Breast epithelium (tissue), 4 donors: ENCODE data around the gene HMCN1. TPM values are rescaled to one million over a fixed set of nuclear protein-coding genes. Genes with fewer than 3 reads are reported as not detected.

Source experiments
- DNase-seq, 2 donors: peaks; one replicate each; pipeline ENCODE4 v3.0.0-alpha.2; 2019; ENCODE audit warnings: low spot score in 2 of 2
- H3K27ac ChIP-seq, 2 donors: fragments of 200-600 bp; sonication (generic) in 1 of 2; one replicate each; pipeline ENCODE4 v1.5.1; 2016 to 2019; ENCODE audit warnings: mild to moderate bottlenecking in 1 of 2
- H3K27me3 ChIP-seq, 2 donors: fragments of 200-600 bp; sonication (generic) in 1 of 2; one replicate each; pipeline versions ENCODE4 v1.5.1 to v1.6.0; 2017 to 2019; ENCODE audit warnings: control low read depth in 1 of 2, mild to moderate bottlenecking in 1 of 2
- H3K36me3 ChIP-seq: fragments of 200-600 bp; one replicate; pipeline ENCODE4 v1.5.1; 2019
- H3K4me1 ChIP-seq, 2 donors: fragments of 200-600 bp; sonication (generic); one replicate each; pipeline ENCODE4 v1.5.1; 2016 to 2019; ENCODE audit warnings: control low read depth in 1 of 2
- H3K4me3 ChIP-seq, 3 donors: fragments of 200-600 bp; sonication (generic); 1 replicate in 2 of 3; 2 replicates in 1 of 3; pipeline ENCODE4 v1.5.1; 2016 to 2019; ENCODE audit warnings: mild to moderate bottlenecking in 3 of 3, moderate library complexity in 2 of 3
- H3K9me3 ChIP-seq, 2 donors: fragments of 200-600 bp; sonication (generic) in 1 of 2; one replicate each; pipeline ENCODE4 v1.5.1; 2016 to 2019; ENCODE audit warnings: control low read depth in 1 of 2
- POLR2A ChIP-seq: fragments of 450-650 bp; IDR thresholded peaks from one replicate; pipeline ENCODE4 v1.6.1; 2016; ENCODE audit warnings: antibody characterized with exemption, mild to moderate bottlenecking, moderate library complexity
- POLR2AphosphoS5 ChIP-seq, 3 donors: sonication (generic); formaldehyde crosslinking; IDR thresholded peaks; one replicate each; pipeline ENCODE4 v1.6.1; 2017; ENCODE audit warnings: antibody characterized with exemption in 3 of 3
- intact Hi-C: fragments of 100-400 bp; cut with DNase I; formaldehyde crosslinking; loops from one replicate; pipeline ENCODE4 v1.15.1; 2023; ENCODE audit warnings: low total_unique reads
- total RNA-seq, 3 donors: library from RNA; depleted of rRNA; stranded (reverse); fragments of >200 nt; gene quantifications; one replicate each; pipeline ENCODE4 v1.1.0, GENCODE V29; 2016
- TF ChIP-seq, protein P1 (sequence below), 3 donors: fragments of 450-650 bp; IDR thresholded peaks; one replicate each; pipeline ENCODE4 v1.5.1; 2016 to 2017; ENCODE audit warnings: antibody characterized with exemption in 3 of 3, mild to moderate bottlenecking in 3 of 3, moderate library complexity in 3 of 3

HMCN1 gene
- total RNA-seq, 3 donors from 2014 or later: 7.8 to 18.4 (median 11.9) TPM

DNA sequence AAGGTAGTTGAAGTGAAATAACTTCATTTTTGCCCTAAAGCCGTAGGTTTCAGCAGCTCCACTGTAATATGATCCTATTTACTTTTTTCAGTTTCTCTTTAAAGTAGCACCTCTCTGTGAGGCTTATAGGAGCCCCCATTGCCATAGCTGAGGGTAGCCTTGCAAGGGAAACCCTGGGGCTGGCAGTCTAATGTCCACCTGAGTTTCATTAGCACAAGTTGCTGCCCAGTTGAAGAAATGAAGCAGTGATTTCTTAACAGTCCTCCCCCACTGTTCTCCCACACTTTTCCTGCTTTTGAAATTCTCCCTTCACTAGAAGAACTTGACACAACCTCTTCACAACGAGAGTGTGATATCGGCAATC is 1.5 kb downstream of the HMCN1 start:
- Histone ChIP-seq H3K27me3 (peaks cover 0 to 15% of the 10 kb centered on the region in 2 donors), H3K36me3 (no peaks in the 10 kb centered on the region), H3K4me3 (peak overlapping the region; percentile 52 to 75 (median 63)), H3K4me1 (no peaks in the 10 kb centered on the region), H3K9me3 (peaks cover 0 to 16% of the 10 kb centered on the region in 2 donors), H3K27ac (peak overlapping the region; percentile 79 to 91)
- intact Hi-C loops: no loop called here
- TF ChIP-seq, protein P1, sequence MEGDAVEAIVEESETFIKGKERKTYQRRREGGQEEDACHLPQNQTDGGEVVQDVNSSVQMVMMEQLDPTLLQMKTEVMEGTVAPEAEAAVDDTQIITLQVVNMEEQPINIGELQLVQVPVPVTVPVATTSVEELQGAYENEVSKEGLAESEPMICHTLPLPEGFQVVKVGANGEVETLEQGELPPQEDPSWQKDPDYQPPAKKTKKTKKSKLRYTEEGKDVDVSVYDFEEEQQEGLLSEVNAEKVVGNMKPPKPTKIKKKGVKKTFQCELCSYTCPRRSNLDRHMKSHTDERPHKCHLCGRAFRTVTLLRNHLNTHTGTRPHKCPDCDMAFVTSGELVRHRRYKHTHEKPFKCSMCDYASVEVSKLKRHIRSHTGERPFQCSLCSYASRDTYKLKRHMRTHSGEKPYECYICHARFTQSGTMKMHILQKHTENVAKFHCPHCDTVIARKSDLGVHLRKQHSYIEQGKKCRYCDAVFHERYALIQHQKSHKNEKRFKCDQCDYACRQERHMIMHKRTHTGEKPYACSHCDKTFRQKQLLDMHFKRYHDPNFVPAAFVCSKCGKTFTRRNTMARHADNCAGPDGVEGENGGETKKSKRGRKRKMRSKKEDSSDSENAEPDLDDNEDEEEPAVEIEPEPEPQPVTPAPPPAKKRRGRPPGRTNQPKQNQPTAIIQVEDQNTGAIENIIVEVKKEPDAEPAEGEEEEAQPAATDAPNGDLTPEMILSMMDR (IDR thresholded peaks at IDR 0.05): no peak
- no peak for TF ChIP-seq POLR2AphosphoS5 (IDR thresholded peaks at IDR 0.05)
- TF ChIP-seq POLR2A: no peak
- DNase-seq: no peak

- no peak for TF ChIP-seq POLR2A
- TF ChIP-seq POLR2AphosphoS5 (IDR thresholded peaks at IDR 0.05): no peak
- TF ChIP-seq, protein P1 (IDR thresholded peaks at IDR 0.05): no peak
- Histone ChIP-seq H3K36me3 (no peaks in the 10 kb centered on the region), H3K4me3 (no peak overlapping the region), H3K9me3 (no peaks in the 10 kb centered on the region), H3K4me1 (no peaks in the 10 kb centered on the region), H3K27me3 (peaks cover 0 to 15% of the 10 kb centered on the region in 2 donors), H3K27ac (no peak overlapping the region)
- DNase-seq: no peak
- intact Hi-C loops: no loop called here
Measured at GRCh38 chr1:185739967-185740366, 5.8 kb downstream of the HMCN1 start.

DNA sequence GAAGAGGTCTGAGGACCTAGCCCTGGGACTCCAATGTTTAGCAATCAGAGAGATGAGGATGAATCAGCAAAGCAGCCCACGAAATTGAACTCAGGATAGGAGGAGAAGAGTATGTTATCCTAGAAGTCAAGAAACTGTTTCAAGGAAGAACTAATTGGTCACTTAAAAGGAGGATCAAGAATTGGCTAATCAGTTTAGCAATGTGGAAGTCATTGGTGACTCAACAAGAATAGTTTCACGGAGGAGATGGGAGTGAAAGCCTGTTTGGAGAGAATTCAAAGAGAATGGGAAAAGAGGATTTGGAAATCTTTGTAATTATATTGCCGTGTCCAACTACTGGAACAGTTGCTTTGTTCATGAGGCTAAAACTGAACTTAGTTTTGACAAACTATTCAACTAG is 7.4 kb downstream of the HMCN1 start:
- Histone ChIP-seq H3K4me1 (no peaks in the 10 kb centered on the region), H3K27ac (peak overlapping the region in 1 of 2 donors; percentile 6), H3K4me3 (no peak overlapping the region), H3K36me3 (no peaks in the 10 kb centered on the region), H3K27me3 (peaks cover 0 to 8% of the 10 kb centered on the region in 2 donors), H3K9me3 (no peaks in the 10 kb centered on the region)
- DNase-seq: no peak
- TF ChIP-seq POLR2AphosphoS5 (IDR thresholded peaks at IDR 0.05) (no peak), POLR2A (no peak)
- TF ChIP-seq, protein P1 (IDR thresholded peaks at IDR 0.05): no peak
- intact Hi-C loops: no loop called here

DNA sequence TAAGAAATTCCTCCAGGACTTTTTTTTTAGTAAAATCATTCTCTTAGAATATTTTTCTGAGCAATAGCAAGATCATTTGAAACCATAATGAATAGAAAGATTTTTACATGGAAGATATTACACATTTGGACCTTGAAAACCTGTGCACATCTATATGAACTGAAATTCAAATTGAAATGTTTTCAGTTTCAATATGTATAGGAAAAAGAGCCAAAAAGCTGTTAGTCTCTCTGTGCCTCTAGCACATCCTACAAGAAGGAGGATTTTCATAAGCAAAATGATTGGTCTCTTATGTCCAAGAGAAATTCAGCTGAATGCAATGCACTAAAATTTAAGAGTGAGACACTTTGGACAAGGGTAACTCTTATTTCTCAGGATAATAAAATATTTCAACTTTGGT is 8.2 kb downstream of the HMCN1 start:
- no peak for DNase-seq
- no peak overlapping the region for H3K27ac ChIP-seq
- H3K9me3 ChIP-seq: no peaks in the 10 kb centered on the region
- no peaks in the 10 kb centered on the region for H3K36me3 ChIP-seq
- intact Hi-C loops: no loop called here
- H3K4me1 ChIP-seq: no peaks in the 10 kb centered on the region
- TF ChIP-seq POLR2AphosphoS5 (IDR thresholded peaks at IDR 0.05) (no peak), POLR2A (no peak)
- TF ChIP-seq, protein P1 (IDR thresholded peaks at IDR 0.05): no peak
- peaks cover 0 to 8% of the 10 kb centered on the region in 2 donors for H3K27me3 ChIP-seq
- no peak overlapping the region for H3K4me3 ChIP-seq

- Histone ChIP-seq H3K9me3 (no peaks in the 10 kb centered on the region), H3K4me1 (no peaks in the 10 kb centered on the region), H3K27ac (no peak overlapping the region), H3K4me3 (no peak overlapping the region), H3K36me3 (no peaks in the 10 kb centered on the region), H3K27me3 (no peaks in the 10 kb centered on the region)
- intact Hi-C loops: no loop called here
- DNase-seq: no peak
- TF ChIP-seq, protein P1 (IDR thresholded peaks at IDR 0.05): no peak
- no peak for TF ChIP-seq POLR2AphosphoS5 (IDR thresholded peaks at IDR 0.05)
- TF ChIP-seq POLR2A: no peak
Measured at GRCh38 chr1:185745165-185745564, 11.0 kb downstream of the HMCN1 start.
